NCI-H345 treated with DMSO at 0.1 percent for 48 hours (cell line): ENCODE measurements around the gene APC2.
"Not testable (repeated sequence)": the region's sequence is repeated elsewhere in the genome, so short reads cannot be mapped to it uniquely, and the experiment has no call there.

Experiments used
- DNase-seq: peaks from one replicate; lab custom pipeline; 2025; ENCODE audit not compliant: unreplicated experiment; lab: John Stamatoyannopoulos, UW

The APC2 gene

DNA sequence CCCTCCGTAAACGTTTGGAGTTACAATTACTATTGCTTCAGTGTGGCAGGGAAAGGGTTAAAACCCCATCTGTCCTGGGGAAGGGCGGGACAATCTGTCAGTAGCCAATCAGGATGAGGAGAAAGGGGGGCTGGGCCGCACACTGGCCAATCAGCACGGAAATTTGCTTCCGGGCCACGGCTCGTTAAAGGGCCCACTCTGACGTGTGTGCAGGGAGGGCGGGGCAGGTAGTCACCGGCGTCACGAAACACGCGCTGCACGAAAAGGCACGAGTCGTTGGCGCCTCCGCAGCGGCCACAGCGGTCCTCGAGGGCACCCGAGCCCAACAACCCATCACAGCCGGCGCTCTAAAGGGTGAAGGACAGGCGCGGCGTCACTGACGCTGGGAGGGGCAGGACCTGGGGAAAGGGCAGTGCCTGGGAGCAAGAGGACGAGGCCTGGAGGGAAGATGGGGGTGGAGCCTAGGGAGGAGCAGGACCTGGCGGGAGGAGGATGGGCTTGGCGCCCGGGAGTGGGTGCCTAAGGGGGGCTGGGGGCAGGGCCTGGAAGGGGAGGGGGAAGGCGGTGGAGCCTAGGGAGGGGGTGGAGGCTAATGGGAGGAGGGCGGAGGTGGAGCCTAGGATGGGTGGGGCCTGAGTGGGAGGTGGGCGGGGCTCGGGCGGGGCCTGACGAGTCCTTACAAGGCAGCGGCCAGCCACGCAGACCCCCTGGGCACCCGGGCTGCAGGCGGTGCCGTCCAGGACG, 58.0 kb downstream of the APC2 start:
- peak; percentile 91 for DNase-seq

DNA sequence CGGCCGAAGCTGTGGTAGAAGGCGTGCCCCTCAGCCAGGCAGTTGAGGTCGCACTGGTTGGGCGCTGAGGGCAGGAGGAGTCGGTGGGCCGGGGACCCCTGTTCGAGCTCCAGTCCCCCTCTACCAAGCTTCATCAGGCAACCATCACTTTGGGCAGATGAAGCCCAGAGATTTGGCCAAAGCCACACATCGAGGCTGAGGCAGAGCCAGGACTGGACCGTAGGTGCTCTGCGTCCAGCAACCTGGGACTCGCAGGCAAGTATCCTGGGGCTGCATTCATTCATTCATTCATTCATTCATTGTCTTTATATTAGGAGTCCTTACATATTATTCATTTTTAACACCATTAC, 58.6 kb downstream of the APC2 start:
- DNase-seq, result no peak

DNA sequence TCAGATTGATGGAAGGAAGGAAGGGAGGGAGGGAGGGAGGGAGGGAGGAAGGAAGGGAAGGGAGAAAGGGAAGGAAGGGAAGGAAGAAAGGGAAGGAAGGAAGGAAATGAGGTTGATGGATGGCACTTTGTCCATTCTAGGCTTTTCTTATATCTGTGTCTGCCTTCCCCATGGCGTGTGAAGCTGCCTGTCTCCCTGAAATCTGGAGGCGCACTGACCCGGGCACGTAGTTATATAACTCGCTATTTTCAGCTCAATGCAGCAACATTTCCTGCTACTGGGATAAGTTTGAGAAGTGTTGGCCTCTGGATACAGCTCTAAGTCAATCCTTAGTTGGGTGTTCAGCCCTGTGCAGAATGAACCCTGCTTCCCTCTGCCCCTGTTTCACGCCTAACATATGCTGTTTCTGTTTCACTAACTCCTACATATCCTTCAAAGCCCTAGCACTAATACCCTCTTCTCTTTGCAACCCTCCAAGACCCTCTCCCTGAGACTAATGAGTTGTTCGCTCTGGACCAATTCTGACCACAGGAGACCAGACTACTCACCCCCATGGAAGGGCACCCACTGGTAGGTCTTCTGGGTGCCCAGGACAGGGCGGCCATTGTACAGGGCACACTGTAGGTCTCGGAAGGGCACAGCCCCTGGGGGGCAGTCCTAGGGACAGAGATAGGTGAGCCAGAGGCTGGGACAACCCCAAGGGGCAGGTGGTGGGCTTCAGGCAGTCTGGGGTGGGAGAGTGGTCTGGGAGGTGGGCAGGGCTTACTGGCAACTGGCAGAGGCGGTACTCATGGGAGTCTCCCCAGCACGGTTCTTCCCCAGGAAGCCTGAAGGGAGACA, 59.9 kb downstream of the APC2 start:
- no peak for DNase-seq

DNA sequence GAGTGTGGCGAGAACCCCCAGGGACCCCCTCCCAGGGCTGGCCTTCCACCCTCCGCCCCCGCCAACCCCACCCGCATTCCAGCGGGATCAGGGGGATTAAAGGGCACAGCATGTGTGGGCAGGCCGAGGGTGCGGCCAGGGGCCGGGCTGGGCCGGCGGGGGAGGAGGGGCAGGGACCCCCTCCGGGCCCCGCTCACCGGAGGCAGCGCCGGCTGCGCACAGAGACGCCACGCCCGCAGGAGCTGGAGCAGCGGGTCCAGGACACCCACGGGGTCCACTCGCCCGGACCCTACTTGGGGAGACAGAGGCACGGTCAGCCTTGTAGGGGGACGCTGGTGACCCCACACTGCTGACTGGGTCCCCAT, 60.5 kb downstream of the APC2 start:
- DNase-seq, result no peak

DNA sequence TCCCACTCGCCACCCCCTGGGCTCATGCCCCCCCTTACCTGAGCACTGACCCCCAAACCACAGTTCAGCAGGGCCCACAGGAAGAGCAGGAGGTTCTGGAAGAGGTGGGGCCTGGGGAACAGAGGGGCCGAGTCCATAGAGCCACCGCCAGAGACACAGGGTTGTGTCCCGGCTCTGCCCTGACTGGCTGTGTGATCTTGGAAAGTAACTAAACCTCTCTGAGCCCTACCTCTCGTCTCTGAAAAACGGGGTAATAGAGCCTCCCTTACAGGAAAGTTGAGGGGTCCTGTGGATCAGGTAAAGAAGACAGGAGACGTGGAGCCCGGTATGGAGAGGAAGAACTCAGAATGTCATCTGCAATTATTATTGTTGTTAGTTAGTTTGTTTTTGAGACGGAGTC, 60.9 kb downstream of the APC2 start:
- DNase-seq, result no peak

DNA sequence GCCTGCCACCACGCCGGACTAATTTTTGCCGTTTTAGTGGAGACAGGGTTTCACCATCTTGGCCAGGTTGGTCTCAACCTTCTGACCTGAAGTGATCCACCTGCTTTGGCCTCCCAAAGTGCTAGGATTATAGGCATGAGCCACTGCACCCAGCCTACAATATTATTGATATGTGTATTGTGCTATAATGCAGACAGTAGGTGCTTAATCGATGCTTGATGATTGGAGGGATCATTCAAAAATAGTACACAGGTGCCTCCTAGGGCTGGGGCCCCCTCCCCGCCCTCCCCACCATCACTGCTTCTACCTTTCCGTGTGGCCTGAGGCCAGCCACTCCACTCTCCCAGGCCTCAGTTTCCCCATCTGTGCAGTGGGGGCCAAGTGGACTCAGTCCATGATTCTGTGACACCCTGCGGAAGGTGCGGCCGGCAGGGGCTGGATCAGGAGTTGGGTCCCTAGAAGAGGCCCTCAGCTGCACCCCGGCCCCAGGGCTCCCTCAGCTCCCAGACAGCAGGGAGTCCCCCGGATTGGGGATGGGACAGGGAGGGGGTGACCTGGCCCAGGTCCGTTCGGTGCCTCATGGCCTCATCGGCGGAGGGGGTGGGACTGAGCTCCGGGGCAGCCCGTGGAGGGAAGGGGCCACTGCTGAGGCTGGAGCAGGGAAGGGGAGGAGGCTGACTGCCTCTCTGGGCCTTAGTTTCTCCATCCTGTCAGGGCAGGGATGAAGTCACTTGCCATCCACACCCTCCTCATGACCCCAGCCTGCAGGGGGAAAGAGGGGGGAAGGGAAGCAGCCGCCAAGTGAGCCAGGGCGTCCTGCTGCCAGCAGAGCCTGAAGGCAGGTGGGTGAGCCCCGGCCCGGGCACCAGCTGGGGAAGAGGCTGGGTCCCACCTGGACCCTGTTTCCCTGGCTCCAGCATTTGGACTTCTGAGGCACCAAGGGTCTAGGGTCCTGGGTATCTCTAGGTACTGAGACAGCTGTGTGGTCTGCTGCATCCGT, 61.7 kb downstream of the APC2 start:
- no peak for DNase-seq

GRCh38 chr19:1512671-1513498, 63.0 kb downstream of the APC2 start, which contains the start of gene ADAMTSL5:
ADAMTSL5 (minus strand) TSS chr19:1513019; CDS start chr19:1510943, 2,076 bp downstream.
- DNase-seq, result no peak

DNA sequence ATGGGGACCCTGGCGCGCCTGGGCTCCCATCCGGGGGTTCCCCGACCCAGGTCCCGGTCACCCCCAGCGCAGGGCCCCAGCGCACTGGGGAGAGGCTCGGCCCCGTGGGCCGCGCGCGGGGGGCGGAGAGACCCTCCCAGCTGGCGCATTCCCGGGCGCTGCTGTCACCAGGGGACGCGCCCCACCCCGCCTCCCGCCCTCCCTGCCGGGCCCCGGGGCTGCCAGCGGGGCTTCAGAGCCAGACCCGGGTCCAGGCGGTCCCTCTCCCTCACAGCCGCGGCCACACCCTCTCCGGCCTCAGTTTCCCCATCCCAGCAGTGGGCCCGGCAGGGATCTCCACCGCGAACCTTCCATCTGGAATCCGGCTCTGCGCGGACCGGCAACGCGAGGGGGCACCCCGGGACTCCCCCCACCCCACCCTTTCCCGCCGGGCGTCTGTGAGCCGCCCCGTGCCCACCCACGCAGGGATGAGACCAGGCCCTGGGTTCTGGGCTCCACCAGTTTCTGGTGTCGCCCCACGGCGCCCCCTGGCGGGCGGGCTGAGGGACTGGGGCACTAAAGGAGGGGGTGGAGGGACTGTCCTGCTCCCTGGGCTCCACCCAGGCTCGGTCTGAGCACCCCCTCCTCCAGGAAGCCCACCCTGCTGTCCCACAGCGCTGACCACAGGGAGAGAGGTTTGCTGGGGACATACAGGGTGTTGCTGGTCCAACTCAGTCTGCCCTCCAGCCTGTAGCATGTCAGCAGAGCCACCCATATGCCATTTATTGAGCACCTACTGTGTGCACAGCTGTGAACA, 63.8 kb downstream of the APC2 start:
- no peak for DNase-seq

DNA sequence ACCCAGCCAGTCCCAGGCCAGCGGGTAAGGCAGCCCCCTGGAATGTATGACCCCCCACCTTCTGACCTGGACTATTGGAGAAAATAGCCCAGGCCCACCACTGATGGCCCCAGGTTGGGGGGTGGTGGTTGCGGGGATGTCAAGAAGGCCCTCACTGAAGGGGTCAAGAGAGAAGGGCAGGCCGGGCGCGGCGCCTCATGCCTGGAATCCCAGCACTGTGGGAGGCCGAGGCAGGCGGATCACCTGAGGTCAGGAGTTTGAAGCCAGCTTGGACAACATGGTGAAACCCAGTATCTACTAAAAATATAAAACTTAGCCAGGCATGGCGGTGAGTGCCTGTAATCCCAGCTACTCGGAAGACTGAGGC, 64.4 kb downstream of the APC2 start:
- no peak for DNase-seq

GRCh38 chr19:1514986-1515721, 65.2 kb downstream of the APC2 start:
- no peak for DNase-seq

- DNase-seq, result no peak
Observed at GRCh38 chr19:1516395-1516753, 66.5 kb downstream of the APC2 start.

DNA sequence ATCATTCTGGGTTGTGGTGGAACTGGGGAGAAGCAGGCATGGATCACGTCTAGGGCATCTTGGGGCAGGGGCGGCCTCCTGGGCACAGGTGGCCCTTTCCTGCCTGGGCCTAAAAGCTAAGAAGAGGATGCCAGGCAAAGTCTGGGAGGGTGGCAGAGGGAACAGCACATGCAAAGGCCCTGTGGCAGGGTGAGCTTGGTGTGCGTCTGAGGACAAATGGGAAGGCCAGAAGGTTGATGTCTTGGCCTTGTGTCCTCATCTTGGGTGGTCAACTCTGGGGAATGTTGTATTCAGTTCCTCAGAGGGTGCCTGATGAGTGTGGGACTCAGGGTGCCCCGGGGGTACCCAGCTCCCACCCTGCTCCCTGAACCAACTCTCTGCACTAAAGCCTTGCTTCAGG, 68.5 kb downstream of the APC2 start:
- DNase-seq, result no peak

- DNase-seq, result not testable (repeated sequence)
Observed at GRCh38 chr19:1519802-1520201, 69.9 kb downstream of the APC2 start.

DNA sequence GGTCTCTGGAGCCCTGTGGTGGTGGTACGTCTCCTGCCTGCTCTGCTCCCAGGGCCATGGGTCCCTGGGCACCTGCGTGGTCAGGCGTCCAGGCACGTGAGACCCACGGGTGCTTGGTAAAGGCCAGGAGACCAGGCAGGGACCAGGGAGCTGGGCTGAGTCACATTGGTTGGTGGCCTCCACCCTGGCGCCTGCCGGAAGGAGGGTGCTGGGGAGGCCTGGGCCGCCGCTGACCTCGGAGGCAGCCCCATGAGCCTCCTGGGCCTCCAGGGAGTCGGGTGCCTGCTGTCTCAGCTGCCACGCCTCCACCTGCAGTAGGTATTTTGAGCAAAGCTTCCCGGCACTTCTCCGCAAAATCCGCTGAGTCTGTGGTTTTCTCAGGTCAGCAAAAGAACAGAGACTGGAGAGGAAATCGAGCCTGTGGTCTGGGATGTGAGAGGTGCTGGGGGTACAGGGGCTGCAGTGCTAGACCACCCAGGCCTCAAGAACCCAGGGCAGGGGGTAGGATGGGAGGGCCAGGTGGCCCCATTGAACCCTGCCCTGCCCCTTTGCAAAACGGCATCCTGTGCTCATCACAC, 70.4 kb downstream of the APC2 start:
- no peak for DNase-seq

- DNase-seq, result no peak
Observed at GRCh38 chr19:1521636-1522035, 71.7 kb downstream of the APC2 start.

DNA sequence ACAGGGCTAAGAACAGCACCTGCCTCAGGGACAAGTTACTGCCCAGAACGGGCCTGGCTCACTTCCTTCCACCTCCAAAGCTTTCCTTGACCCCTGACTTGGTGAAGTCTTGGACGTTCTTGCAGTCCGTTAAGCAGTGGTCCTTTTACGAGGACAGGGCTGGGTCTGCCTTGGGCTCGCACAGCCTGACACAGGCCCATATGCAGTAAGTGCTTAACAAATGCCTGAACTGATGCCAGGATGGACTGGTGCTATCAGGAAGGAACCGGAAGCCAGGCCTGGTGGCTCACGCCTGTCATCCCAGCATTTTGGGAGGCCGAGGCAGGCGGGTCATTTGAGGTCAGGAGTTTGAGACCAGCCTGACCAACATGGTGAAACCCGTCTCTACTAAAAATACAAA, 72.1 kb downstream of the APC2 start:
- DNase-seq, result no peak

GRCh38 chr19:1522838-1523237, 72.9 kb downstream of the APC2 start:
- DNase-seq, result no peak
